ENCODE measurements around the gene ADCY5.

ADCY5 gene

DNA sequence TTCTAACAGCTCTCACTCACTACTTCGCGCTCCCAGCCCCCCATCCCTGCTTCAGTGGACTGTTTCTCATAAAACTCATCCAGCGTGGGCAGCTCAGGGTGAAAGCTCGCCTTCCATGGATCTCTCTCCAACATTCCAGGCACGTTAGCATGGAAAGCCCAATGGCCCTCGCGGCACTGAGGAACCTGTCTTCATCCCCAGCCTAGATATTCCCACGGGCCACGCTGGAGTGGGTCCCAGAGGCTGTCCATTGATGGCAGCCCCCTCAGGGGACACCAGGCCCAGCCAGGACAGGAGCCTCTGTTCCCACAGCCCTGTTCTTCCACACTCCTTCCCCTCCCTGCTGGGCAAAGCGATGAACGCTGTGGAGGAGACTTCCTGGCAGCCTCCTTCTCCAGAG, 126.0 kb downstream of the ADCY5 start:
- DNase-seq, result no peak

DNA sequence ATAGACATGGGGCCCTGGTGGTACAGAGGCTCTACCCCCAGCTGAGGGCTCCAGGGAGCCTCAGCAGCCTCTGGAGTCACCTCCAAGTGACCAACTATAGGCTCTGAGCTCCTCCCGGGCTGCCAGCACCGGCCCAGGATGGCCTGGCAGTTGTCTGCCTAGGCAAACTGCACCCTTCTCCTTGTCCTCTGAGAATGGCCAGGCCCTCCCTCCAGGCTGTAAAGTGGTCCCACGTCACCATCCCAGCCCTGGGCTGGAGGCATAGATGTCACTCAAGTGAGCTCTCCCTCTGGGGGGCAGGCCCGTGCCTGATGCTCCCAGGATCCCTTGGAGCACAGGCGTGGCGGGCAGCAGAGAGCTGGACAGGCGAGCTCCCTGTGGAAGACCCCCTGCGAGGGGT, 127.1 kb downstream of the ADCY5 start:
- DNase-seq, result no peak

DNA sequence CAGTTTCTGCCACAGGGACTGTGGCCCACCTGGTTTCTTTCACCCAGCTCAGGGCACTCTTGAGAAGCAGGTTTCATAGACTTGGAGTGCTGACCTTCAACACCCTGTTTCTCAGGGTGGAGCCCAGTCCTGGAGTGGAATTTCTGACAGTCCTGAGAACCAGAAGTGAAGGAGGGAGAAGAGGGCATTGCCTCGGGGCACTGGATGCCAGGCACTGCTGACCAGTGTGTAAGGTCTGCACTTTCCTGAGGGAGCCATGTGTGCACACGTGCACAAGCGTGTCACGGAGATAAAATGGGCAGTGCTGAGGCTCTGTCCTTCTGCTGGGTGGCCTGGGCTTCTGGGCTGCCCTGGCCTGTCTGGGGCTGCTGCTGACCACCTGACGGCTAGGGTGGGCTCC, 128.7 kb downstream of the ADCY5 start:
- DNase-seq, result no peak

DNA sequence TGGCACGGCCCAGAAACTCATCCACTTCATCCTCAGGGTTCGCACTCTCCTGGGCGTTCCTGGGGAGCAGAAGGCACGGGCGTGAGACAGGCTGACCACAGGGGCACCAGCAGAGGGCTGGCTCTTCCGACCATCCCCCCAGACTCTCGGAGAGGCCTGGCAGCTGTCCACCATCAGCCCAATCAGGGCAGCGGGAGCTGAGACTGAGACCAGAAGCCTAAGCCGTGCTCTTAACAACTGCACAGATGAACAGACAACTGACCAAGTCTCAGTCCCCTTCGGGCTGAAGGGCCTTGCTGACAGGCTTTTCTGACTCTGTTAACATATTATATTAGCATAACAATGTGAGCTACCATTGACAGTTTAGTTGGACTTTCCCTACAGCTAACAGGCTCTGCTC, 129.1 kb downstream of the ADCY5 start:
- no peak for DNase-seq

DNA sequence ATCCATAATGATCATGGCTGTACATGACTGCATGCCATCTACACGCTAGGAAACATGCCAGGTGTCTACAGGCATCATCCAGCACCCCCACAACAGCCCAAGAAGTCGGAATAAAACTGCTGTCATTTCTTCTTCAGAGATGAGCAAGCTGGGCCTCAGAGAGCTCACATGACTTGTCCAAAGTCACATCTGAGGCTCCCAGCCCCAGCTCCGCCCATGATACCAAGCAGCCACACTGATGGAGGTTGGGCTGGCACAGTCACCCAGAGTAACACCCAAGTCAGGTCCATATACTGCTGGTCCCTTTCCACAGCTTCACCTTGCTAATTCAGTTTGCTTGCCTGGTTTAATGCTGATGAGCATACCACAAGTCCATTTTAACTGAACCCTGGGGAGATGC, 130.5 kb downstream of the ADCY5 start:
- no peak for DNase-seq

DNA sequence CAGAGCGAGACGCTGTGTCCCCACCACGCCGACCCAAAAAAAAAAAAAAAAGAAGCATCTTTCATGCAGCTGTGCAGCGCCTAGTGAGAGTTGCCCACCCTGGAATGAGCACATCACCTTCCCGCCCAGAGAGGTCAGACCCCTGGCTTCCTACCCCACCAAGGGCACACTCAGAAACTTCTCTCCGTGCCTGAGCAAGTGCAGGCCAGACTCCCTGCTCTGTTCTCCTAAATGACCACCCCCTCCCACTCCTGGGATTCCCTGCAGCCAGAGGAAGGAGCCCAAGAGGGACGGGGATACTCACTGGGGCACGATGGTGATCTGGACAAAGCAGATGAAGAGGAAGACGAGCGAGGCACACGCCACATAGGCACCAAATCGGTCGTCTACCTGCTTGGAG, 131.2 kb downstream of the ADCY5 start:
- no peak for DNase-seq

DNA sequence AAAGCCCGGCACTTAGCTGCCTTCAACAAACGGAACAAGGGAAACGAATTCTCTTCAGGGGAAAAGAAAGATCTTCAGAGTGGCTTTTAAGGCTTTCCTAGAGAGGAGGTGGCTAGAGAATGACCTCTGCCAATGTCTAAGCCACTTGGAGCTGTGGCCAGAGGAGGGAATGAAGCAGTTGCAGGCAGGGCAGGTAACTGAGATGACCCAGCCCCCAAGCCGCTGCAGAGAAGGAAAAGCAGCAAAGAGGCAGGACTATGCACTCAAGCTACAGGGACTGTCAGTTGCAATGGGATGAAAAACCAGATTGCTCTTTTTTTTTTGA, 133.7 kb downstream of the ADCY5 start:
- DNase-seq, result no peak

DNA sequence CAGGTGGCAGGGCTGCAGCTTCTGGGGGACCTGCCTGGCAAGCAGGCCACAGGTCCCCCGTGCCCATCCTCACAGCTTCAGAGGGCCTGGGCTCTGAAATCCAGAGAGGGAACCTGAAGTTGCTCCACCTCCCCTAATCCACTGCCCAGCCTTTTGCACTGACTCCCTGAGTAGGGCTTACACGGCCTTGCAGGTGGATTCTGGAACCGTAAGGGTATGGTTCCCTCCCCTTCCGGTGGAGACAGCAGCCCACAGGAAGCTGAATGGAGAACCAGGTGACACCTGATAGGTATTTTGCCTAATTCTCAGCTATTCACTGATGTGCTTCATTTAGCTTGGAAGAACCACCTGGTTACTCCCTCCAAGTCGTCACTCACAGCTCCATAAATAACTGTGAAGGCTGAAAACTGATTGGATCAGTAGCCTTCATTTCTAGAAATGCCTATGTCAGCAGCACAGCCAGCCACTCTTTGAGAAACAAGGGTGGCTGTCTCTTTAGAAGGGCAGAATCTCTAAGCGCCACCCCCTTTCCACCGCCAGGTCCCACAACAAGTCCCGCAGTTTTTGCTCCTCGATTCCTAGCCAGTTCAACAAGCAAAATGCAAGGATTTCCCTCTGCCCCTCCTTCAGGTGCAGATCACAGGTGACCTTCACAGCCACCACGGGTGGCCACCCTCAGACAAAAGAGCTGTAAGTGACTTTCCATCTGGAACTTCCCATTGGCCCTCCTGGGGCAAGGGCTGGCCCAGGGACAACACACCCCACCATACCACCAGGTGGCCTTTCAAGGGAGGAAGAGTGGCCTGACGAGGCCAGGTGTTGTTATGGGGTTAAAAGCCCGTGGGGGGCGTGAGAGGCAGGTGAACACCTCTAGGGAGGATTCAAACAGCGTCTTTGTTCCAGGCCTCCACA, 134.3 kb downstream of the ADCY5 start:
- no peak for DNase-seq

DNA sequence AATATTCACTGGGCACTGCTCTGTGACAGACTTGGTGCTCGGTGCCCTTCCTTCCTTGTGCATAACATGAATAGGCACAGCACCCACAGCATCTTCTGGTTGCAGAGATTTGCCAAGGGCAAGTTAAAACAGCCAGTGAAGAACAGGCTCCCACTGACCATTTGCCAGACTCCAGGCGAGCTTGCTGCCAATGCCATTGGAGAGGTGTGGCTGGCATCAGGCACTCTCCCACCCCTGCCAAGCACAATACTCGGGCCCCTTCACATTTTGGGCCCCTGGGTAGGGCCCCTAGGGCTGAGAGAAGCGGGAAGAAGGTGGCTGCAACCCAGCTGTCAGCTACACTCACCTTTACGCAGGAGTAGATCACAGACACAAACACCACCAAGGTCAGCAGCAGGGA, 135.0 kb downstream of the ADCY5 start:
- no peak for DNase-seq

DNA sequence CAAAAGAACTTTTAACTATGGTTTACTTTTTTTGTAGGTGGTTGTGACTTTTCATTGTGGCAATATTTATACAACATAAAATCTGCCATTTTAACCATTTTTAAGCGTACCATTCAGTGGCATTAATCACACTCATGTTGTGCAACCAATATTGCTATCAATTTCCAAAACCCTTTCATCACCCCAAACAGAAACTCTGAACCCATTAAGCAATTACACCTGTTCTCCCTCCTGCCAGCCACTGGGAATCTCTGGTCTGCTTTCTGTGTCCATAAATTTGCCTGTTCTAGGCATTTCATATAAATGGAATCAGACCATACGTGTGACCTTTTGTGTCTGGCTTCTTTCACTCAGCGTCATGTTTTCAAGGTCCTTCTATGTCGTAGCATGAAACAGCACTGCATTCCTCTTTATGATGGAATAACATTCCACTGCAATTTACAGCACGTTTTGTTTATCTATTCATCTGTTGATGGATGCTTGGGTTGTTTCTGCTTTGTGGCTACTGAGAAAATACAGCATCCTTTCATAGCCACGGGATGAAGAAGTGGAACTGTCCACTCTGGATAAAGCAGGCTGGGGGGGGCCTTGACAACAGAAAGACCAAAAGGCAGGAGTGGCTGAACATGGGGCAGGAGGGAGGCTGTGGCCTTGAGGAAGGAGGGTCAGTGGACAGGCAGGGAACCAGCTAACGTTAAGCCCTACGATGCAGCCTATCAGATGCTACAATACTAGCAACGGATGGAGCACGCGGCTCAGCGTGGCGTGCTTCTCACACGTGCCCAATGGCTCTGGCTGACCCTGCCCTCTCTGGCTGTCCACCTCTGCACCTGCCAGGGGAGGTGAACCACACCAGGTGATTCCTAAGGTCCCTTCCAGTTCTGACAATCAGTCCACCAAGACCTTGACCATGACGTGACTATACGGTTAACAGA, 136.3 kb downstream of the ADCY5 start:
- DNase-seq, result no peak

DNA sequence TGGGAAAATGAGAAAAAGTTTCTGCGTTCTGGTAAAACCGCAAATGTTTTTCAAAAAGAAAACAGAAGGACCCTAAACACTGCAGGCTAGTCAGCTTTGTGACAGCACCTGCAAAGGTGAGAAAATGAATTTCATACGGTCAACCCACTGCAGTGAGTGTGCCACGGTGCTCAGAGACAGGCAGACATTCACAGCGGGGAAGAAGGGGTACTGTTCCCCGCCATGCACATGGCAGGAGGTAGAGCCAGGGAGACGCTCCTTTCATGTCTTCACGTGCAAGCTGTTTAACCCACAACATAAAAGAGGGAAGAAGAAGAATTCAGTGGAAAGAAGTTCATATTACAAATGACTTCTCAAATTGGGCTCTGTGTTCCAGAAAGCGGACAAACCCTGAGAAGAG, 137.7 kb downstream of the ADCY5 start:
- DNase-seq, result no peak

DNA sequence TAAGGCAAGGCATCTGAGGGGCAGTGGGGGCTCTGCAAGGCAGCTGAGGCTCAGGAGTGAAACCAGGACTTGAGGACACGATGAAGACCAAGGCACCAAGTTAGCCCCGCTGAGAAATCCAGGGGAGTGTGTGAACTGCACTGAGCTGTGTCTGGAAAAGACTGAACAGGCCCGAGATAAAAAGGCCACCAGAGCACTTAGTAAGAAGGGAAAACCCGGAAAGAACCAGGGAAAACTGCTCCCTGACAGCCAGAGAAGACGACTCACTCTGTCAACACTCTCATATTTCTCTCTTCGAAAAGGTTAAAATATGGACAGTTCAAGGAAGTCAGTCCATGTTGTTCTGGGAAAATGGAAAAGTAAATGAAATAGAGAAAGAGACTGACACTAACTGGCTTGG, 138.1 kb downstream of the ADCY5 start:
- no peak for DNase-seq

DNA sequence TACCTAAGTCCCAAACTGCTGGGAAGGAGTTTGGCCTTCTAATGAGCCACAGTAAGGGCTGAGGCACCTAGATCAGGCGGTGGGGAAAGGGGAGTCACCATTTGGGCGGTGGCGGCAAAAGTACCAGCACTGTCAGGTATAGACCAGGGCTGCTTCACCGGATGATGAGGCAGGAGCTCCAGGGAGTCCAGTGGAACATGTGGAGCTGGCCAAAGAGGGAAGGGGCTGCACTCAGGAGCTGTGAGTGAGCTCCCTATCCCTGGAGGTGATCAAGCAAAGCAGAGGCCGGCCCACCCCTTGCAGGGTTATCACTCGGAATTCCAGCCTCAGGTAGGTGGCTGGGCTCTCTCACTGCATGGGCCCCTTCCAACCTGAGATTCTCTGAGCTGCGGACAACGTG, 138.7 kb downstream of the ADCY5 start:
- no peak for DNase-seq

DNA sequence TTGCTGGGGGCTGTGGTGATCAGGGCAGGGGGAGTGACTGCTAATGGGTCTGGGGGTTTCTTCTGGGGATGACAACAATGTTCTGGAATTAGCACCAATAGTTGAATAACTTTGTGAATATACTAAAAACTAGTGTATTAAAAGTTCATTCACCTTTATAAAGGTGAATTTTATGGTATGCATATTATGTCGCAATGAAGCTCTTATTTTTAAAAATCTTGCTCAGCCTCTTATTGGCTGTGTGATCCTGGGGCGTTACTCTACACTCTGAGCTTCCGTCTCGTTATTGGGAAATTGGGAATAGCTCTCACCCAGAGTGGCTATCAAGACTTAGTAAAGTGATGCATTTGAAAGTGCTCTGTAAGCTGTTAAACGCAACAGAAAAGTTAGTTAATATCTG, 141.8 kb downstream of the ADCY5 start:
- no peak for DNase-seq

DNA sequence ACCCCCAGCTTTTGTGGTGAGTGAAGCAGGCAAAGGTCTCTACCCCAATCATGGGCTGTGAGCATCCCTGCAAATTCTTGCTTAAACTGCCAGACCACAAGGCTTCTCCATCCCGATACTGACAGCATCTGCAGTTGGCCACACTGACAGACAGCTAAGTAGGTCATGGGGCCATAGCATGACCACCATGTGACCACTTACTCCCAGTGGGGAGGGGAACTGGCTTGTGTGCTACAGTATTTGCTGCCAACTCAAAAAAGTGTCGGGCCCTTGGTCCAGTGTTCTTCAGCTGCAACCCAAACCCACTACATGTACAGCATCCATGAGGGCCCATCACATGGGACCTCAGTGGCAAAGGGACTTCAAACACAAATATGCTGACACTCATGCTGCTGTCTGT, 143.7 kb downstream of the ADCY5 start:
- DNase-seq, result no peak

DNA sequence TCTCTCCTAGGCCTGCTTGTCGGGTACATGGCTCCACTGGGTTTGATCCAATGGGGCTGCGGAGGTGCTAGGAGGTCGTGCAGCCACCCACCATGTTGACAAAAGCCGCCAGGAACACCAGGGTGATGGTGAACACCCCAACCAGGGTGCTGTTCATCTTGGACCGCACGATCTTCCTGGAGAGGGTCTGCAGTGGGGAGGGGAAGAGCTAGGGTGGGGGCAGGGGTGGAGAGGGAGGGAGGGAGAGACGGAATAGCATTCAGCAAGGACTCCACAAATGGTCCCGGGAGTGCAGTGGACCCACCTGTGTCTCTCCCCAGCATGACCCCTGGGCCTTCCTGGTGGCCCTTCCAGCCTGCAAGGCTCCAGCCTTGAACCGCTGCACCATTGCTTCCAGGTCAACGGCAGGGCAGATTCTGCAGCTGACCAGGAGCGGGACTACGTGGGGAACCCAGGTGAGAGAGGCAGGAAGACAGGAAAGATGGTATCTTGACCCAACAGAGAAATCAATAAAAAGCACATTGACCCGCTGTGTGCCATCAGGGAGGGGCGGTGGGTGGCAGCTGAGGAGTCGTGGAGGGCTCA, 144.8 kb downstream of the ADCY5 start:
- no peak for DNase-seq

DNA sequence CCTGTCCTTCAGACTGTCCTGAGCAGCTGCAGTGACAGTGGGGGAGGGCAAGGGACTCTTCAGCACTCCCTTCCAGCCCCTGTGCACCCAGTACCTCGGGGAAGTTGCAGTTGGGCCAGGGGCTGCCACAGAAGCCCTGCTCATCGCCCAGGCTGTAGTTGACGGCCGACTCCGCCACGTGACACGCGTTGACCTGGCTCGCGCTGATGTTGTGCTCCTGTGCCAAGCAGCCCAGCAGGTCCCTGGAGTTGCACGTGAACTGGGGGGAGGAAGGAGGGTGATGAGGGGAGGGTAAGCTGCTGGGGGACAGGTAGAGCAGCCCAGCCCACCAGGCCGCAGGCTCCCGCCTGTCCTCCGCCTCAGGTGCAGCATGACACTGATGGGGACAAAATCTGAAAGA, 145.9 kb downstream of the ADCY5 start:
- no peak for DNase-seq

DNA sequence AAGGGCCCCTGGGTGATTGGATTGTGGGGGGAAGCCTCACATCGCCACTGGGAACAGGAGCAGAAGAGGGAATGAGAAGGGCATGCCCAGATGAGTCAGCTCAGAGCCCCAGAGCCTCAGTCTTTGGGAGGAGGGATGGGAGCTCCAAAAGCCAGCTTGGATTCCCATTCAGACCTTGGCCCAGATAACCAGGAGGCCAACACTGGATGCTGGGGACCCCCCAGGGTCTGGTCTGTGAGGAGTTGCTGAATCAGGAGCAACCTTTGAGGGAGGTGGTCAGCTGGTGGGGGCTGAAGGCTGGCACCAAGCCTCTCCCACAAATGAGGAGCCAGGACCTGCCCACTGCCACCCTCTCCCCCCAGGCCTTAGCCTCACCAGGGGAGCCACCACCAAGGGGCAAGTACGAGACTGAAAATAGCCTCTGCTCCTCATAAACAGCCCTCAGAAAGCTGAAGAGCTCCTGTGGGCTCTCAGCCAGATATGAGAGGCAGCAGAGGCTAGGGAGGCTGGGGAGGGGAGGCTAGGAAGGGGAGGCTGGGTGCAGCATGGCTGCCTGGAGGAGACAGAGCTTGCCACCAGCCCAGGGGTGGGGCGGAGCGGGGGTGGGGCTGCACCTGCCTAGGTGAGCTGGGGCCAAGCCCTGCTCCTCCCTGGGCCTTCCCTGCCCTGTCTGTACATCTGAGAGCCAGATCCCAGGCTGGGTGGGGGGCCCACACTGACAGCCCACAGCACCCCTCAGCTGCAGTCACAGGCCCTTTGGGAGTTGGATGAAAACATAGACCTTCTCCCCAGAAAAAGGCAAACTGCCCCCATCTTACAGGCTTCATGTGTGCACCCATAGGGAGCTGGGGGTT, 147.3 kb downstream of the ADCY5 start:
- DNase-seq, result no peak

DNA sequence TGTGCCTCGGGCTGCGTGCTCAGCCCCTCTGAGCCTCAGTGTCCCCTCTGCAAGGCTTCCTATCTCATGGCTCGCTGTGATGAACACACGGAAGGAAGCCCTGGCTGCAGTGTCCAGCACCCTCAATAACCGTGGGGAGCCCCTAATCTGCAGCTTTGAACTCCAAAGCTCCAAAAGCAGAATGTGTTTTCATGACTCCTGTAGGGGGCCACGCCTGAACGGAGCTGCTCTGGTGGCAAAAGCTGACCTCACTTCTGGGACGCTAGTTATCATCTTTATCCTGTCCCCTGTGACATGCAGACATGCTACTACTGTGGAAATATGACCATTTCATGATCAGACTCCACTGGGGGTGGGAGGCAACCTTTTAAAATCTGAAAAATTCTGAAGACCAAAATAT, 148.3 kb downstream of the ADCY5 start:
- DNase-seq, result no peak

DNA sequence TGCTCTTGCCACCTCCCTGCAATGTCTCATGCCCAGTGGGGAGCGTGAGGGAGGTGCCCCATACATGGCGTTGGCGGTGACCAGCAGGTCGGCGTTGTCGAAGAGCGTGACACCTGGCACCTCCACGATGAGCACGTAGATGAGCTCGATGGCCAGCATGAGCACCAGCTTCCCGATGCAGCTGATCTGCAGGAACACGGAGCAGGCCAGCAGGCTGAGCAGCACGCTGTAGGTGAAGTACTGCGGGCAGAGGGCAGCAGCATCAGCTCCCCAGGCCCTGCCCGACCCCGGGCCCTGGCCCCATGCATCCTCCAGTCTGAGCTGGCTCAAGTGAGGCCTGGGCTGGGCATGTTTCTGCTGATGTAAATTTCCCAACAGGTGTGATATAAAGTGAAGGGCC, 148.8 kb downstream of the ADCY5 start:
- DNase-seq, result no peak

DNA sequence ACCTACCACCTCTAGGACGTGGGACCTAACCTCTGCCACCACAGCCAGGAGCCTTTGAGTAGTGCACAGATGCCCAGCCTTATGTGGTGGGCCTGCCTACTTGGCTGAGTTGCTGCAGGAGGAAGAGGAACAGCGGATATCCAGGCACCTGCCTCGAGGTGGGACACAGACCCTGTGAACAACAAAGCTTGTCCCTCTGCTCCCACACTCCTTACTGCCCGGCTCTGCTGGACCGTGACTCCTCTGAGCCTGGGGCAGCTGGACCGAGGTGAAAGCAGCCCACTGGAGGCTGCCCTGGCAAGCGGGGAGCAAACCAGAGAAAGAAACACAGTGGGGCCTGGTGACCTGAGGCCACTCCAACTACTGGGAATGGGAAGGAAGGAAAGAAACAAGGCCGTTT, 149.3 kb downstream of the ADCY5 start:
- no peak for DNase-seq

DNA sequence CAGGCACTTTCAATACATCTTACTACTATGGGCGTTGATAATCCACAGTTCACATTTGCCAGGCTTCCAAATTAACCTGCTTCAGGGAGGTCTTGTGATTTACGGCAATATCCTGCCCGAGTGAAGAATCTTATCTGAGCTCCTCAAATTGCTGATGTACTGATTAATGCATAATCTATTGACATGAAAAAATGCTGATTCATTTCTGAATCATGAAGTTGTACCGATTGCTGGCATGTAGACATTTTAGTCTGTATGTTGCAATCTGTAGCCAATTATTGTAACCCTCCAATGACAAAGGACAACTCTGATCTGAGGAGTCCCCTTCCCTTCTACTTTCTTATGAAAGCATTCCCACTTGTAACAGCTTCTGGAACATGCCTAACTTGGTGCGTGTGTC, 150.0 kb downstream of the ADCY5 start:
- DNase-seq, result no peak

DNA sequence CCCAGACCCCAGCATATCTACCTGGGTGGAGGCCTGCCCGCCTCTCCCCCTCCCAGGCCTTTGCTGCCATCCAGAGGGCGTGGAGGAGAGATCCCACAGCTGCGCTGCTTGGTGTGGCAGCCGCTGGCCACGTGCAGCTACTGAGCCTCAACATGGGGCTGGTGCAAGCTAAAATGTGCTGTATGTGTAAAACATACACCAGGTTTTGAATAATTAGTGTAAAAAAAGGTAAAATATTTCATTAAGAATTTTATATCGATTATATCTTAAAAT, 151.3 kb downstream of the ADCY5 start:
- no peak for DNase-seq
